Endothelial cell of umbilical vein (primary cell): ENCODE data around the gene ATP12A. TPM values are rescaled to one million over a fixed set of nuclear protein-coding genes. Genes with fewer than 3 reads are reported as not detected.

Experiments used
- BruUV-seq: library from RNA; stranded (reverse); fragments of 400-500 nt; replicated peaks from 2 replicates; lab custom pipeline; 2021; lab: Mats Ljungman, UMichigan
- CTCF ChIA-PET: fragments of 300-600, 350-600 bp; sonication (Branson Sonifier 250); formaldehyde crosslinking; loops from one replicate; lab custom pipeline; 2021; ENCODE audit warnings: antibody characterized with exemption, inconsistent platforms; lab: Charles Lee
- POLR2A ChIA-PET: fragments of 300-600, 350-600 bp; sonication (Branson Sonifier 250); formaldehyde crosslinking; loops from one replicate; lab custom pipeline; 2021; ENCODE audit warnings: antibody characterized with exemption, inconsistent platforms; lab: Charles Lee
- DNase-seq: peaks from one replicate; pipeline ENCODE4 v3.0.0-alpha.2; 2011; ENCODE audit warnings: low read depth, low spot score
- FAIRE-seq: peaks from 2 replicates; lab custom pipeline; 2011; peaks lifted over from hg19 to GRCh38; lab: Jason Lieb, UNC
- H2AFZ ChIP-seq: 2 replicates; pipeline ENCODE4 v1.6.0; 2012; ENCODE audit warnings: low read depth, low read length, control low read depth, inconsistent platforms
- H3K27ac ChIP-seq: 2 replicates; pipeline ENCODE4 v1.5.1; 2011; ENCODE audit warnings: low read depth, mild to moderate bottlenecking, control low read depth, low read length, moderate library complexity; ENCODE audit not compliant: insufficient read depth
- H3K27me3 ChIP-seq, 2 experiments: 2 replicates each; pipeline versions ENCODE4 v1.6.0 to v1.6.1; 2011; ENCODE audit warnings: low read length in 2 of 2, mixed read lengths in 1 of 2; ENCODE audit not compliant: control insufficient read depth in 2 of 2, insufficient read depth in 2 of 2
- H3K36me3 ChIP-seq, 2 experiments: 2 replicates in 1 of 2; 3 replicates in 1 of 2; pipeline ENCODE4 v1.5.1; 2011; ENCODE audit warnings: low read length in 2 of 2, mild to moderate bottlenecking in 1 of 2, moderate library complexity in 1 of 2; ENCODE audit not compliant: control insufficient read depth in 2 of 2, insufficient read depth in 2 of 2; ENCODE audit errors: extremely low read depth in 1 of 2
- H3K4me1 ChIP-seq: 3 replicates; pipeline ENCODE4 v1.5.1; 2011; ENCODE audit warnings: mild to moderate bottlenecking, low read length; ENCODE audit not compliant: control insufficient read depth, insufficient read depth; ENCODE audit errors: extremely low read depth
- H3K4me2 ChIP-seq: 2 replicates; pipeline ENCODE4 v1.6.1; 2011; ENCODE audit warnings: low read length, control low read depth, mixed read lengths; ENCODE audit not compliant: insufficient read depth
- H3K4me3 ChIP-seq, 3 experiments: fragments of 200-600 bp in 1 of 3; sonication (generic), shearing (Covaris generic) in 1 of 3; replicated peaks in 1 of 3; 2 replicates each; pipeline ENCODE4 v1.5.1; 2011 to 2016; ENCODE audit warnings: control low read depth in 3 of 3, low read length in 3 of 3, mild to moderate bottlenecking in 2 of 3, inconsistent platforms in 1 of 3, low read depth in 1 of 3, moderate library complexity in 1 of 3; ENCODE audit not compliant: insufficient read depth in 1 of 3
- H3K79me2 ChIP-seq: 2 replicates; pipeline ENCODE4 v1.6.0; 2012; ENCODE audit warnings: low read length, inconsistent platforms; ENCODE audit not compliant: control insufficient read depth, insufficient read depth
- H3K9ac ChIP-seq: replicated peaks from 2 replicates; pipeline ENCODE3; 2011; ENCODE audit warnings: low read length, control low read depth; ENCODE audit not compliant: insufficient read depth; ENCODE audit errors: extremely low read depth
- H3K9me1 ChIP-seq: replicated peaks from 3 replicates; pipeline ENCODE4 v1.6.0; 2011; ENCODE audit warnings: mild to moderate bottlenecking, low read length; ENCODE audit not compliant: control insufficient read depth, insufficient read depth; ENCODE audit errors: extremely low read depth
- H3K9me3 ChIP-seq: replicated peaks from 2 replicates; pipeline ENCODE4 v1.5.1; 2012; ENCODE audit warnings: low read length, inconsistent platforms; ENCODE audit not compliant: control insufficient read depth, insufficient read depth
- H4K20me1 ChIP-seq: replicated peaks from 2 replicates; pipeline ENCODE3; 2011; ENCODE audit warnings: mild to moderate bottlenecking, low read length; ENCODE audit not compliant: control insufficient read depth, insufficient read depth; ENCODE audit errors: extremely low read depth
- EZH2 ChIP-seq: IDR thresholded peaks from 2 replicates; pipeline ENCODE4 v1.6.1; 2012; ENCODE audit warnings: borderline replicate concordance, low read depth, mild to moderate bottlenecking, moderate library complexity, low read length, inconsistent platforms; ENCODE audit not compliant: severe bottlenecking
- FOS ChIP-seq: IDR thresholded peaks from 2 replicates; pipeline ENCODE4 v1.6.1; 2011; ENCODE audit warnings: mild to moderate bottlenecking, low read length, moderate library complexity, borderline replicate concordance; ENCODE audit not compliant: insufficient read depth
- MYC ChIP-seq: IDR thresholded peaks from one replicate; pipeline ENCODE4 v1.6.1; 2011; ENCODE audit warnings: mild to moderate bottlenecking, low read depth, low read length
- POLR2AphosphoS5 ChIP-seq: IDR thresholded peaks from 2 replicates; pipeline ENCODE4 v1.6.1; 2012; ENCODE audit warnings: low read depth, mild to moderate bottlenecking, control low read depth, low read length, moderate library complexity; ENCODE audit not compliant: insufficient read depth
- dilution Hi-C: fragments of 300-500 bp; cut with MboI; formaldehyde crosslinking; loops from one replicate; pipeline ENCODE4 v1.15.0; 2019; ENCODE audit warnings: low sequenced_read_pairs; ENCODE audit not compliant: extremely low pct_ligation_motif_present
- intact Hi-C: fragments of 100-400 bp; cut with micrococcal nuclease; formaldehyde crosslinking; loops from one replicate; pipeline ENCODE4 v1.10.0; 2022
- polyA plus RNA-seq, 4 experiments: library from polyadenylated mRNA; depleted of rRNA in 3 of 4; stranded (reverse) in 3 of 4; unstranded in 1 of 4; fragments of >200 nt; gene quantifications; 2 replicates each; pipeline versions ENCODE4 v1.2.1 to v1.2.3, GENCODE V29; 2011 to 2012; ENCODE audit warnings: missing spikeins in 1 of 4
- total RNA-seq: library from RNA; stranded (reverse); gene quantifications from 2 replicates; pipeline ENCODE4 v1.2.3, GENCODE V29; 2021
- TF ChIP-seq, protein P1 (sequence below), 2 donors: IDR thresholded peaks; 1 replicate in 1 of 2; 2 replicates in 1 of 2; pipeline ENCODE4 v1.5.1; 2011; ENCODE audit warnings: low read length in 2 of 2, mild to moderate bottlenecking in 2 of 2, moderate library complexity in 2 of 2, control low read depth in 1 of 2, inconsistent platforms in 1 of 2, low read depth in 1 of 2; ENCODE audit not compliant: insufficient read depth in 1 of 2; ENCODE audit errors: extremely low read depth in 1 of 2

Gene ATP12A
- total and polyA plus RNA-seq, 2 donors (not counting 3 experiments of a cell fraction or from before 2014, with no cell fraction given), result not detected

DNA sequence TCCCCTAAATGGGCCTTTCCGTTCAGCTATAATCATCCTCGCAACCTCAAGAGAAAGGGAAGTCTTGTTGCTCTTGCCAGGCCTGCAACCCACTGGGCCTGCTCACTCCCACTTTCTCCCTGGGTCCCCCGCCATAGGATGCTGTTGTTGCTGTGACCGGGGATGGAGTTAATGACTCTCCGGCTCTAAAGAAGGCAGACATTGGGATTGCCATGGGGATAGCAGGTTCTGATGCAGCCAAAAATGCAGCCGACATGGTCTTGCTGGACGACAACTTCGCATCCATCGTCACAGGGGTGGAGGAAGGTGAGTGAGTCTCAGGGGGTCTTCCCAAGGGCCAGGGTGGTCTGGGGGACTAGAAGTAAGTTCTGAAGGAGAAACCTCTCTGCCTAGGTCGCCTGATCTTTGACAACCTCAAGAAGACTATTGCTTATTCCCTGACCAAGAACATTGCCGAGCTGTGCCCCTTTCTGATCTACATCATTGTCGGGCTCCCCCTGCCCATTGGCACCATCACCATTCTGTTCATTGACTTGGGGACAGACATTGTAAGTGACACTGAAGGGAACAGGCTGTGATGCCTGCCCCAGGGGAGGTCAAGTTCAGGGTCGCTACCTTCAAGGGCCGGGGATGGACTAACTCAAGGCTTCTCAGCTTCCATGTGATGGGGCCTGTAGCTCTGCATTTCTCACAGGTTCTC, 26.8 kb downstream of the ATP12A start:
- TF ChIP-seq MYC (no peak), POLR2AphosphoS5 (no peak), FOS (no peak), EZH2 (no peak)
- TF ChIP-seq, protein P1, sequence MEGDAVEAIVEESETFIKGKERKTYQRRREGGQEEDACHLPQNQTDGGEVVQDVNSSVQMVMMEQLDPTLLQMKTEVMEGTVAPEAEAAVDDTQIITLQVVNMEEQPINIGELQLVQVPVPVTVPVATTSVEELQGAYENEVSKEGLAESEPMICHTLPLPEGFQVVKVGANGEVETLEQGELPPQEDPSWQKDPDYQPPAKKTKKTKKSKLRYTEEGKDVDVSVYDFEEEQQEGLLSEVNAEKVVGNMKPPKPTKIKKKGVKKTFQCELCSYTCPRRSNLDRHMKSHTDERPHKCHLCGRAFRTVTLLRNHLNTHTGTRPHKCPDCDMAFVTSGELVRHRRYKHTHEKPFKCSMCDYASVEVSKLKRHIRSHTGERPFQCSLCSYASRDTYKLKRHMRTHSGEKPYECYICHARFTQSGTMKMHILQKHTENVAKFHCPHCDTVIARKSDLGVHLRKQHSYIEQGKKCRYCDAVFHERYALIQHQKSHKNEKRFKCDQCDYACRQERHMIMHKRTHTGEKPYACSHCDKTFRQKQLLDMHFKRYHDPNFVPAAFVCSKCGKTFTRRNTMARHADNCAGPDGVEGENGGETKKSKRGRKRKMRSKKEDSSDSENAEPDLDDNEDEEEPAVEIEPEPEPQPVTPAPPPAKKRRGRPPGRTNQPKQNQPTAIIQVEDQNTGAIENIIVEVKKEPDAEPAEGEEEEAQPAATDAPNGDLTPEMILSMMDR (IDR thresholded peaks at IDR 0.05; ENCODE audit: extremely low read depth in 1 of 2, insufficient read depth in 1 of 2, low read depth in 1 of 2, low read length in 2 of 2), result no peak
- Histone ChIP-seq H3K4me2 (no peak overlapping the region), H4K20me1 (no peaks in the 10 kb centered on the region), H3K27ac (no peak overlapping the region), H3K4me3 (no peak overlapping the region), H3K9ac (no peak overlapping the region), H3K9me1 (no peaks in the 10 kb centered on the region), H3K36me3 (no peaks in the 10 kb centered on the region), H3K79me2 (no peaks in the 10 kb centered on the region), H3K4me1 (no peaks in the 10 kb centered on the region), H2AFZ (no peak overlapping the region), H3K27me3 (peaks cover 0 to 2% of the 10 kb centered on the region in 2 experiments), H3K9me3 (no peaks in the 10 kb centered on the region)
- ChIA-PET CTCF (interaction anchor here (1.0 to 1.7 kb wide), 2 partner anchors 13 to 288 kb away, joined by 3 to 5 read pairs; no protein-coding TSS in a partner anchor), POLR2A (no interaction called here)
- intact Hi-C loops, result no loop called here
- no peak for DNase-seq
- FAIRE-seq, result no peak
- no TSS peak for BruUV-seq
- dilution Hi-C loops, result no loop called here
